CD4-positive, alpha-beta T cell treated with Interleukin-4 for 4 hours (primary cell): ENCODE measurements around the gene ARL6.

Source experiments
- DNase-seq: peaks from one replicate; pipeline ENCODE4 v3.0.0-alpha.2; 2020

Gene ARL6

GRCh38 chr3:97764407-97765238 lies at the start of gene ARL6:
TSS of gene ARL6 (plus strand) at chr3:97764758. CDS start at chr3:97768108, 3,350 bp downstream.
- DNase-seq: peak; percentile 66

- DNase-seq: peak; percentile 70
These were observed 45.3 kb upstream of the ARL6 start for GRCh38 chr3:97719156-97719821.

- DNase-seq: no peak
These were observed 44.1 kb upstream of the ARL6 start for GRCh38 chr3:97720417-97720816.

GRCh38 chr3:97721446-97721845 lies 43.1 kb upstream of the ARL6 start:
- DNase-seq: no peak

GRCh38 chr3:97736928-97737327 lies 27.6 kb upstream of the ARL6 start:
- DNase-seq: no peak

GRCh38 chr3:97738761-97739160 lies 25.8 kb upstream of the ARL6 start:
- DNase-seq: no peak

GRCh38 chr3:97742036-97742435 lies 22.5 kb upstream of the ARL6 start:
- DNase-seq: no peak

GRCh38 chr3:97744289-97744688 lies 20.3 kb upstream of the ARL6 start:
- no peak for DNase-seq

- DNase-seq: no peak
These were observed 762 bp upstream of the ARL6 start for GRCh38 chr3:97763586-97764406.

- DNase-seq: no peak
These were observed 778 bp downstream of the ARL6 start for GRCh38 chr3:97765336-97765735.

- no peak for DNase-seq
These were observed 8.4 kb downstream of the ARL6 start for GRCh38 chr3:97772926-97773325.

- no peak for DNase-seq
These were observed 13.6 kb downstream of the ARL6 start for GRCh38 chr3:97778152-97778551.

- peak; percentile 67 for DNase-seq
These were observed 29.0 kb downstream of the ARL6 start for GRCh38 chr3:97793420-97794019.

- no peak for DNase-seq
These were observed 31.4 kb downstream of the ARL6 start for GRCh38 chr3:97795951-97796350.

- DNase-seq: no peak
These were observed 39.9 kb downstream of the ARL6 start for GRCh38 chr3:97804471-97804870.

GRCh38 chr3:97810779-97811390 lies 46.3 kb downstream of the ARL6 start:
- DNase-seq: no peak

- DNase-seq: peak; percentile 57
These were observed 50.8 kb downstream of the ARL6 start for GRCh38 chr3:97815149-97815917.

- DNase-seq: no peak
These were observed 52.3 kb downstream of the ARL6 start for GRCh38 chr3:97816811-97817210.

- no peak for DNase-seq
These were observed 53.4 kb downstream of the ARL6 start for GRCh38 chr3:97817965-97818364.

- no peak for DNase-seq
These were observed 56.2 kb downstream of the ARL6 start for GRCh38 chr3:97820780-97821179.

GRCh38 chr3:97821287-97821773 lies 56.8 kb downstream of the ARL6 start:
- no peak for DNase-seq
